Tibial nerve (tissue), 4 donors: ENCODE data around the gene SDHAF1. TPM values are rescaled to one million over a fixed set of nuclear protein-coding genes. Genes with fewer than 3 reads are reported as not detected.
"Not testable (repeated sequence)": the region's sequence is repeated elsewhere in the genome, so short reads cannot be mapped to it uniquely, and the experiment has no call there.

Experiments used
- DNase-seq, 2 donors: peaks; one replicate each; pipeline ENCODE4 v3.0.0-alpha.2; 2019; ENCODE audit warnings: low spot score in 2 of 2
- H3K27ac ChIP-seq, 4 donors: fragments of 200-600 bp; sonication (generic) in 3 of 4; one replicate each; pipeline ENCODE4 v1.5.1; 2017 to 2019; ENCODE audit warnings: mild to moderate bottlenecking in 1 of 4
- H3K27me3 ChIP-seq, 2 donors: fragments of 200-600 bp; sonication (generic) in 1 of 2; one replicate each; pipeline versions ENCODE4 v1.5.1 to v1.6.0; 2017 to 2019
- H3K36me3 ChIP-seq, 3 donors: fragments of 200-600 bp; sonication (generic); one replicate each; pipeline ENCODE4 v1.5.1; 2018 to 2019
- H3K4me1 ChIP-seq, 4 donors: fragments of 200-600 bp; sonication (generic) in 3 of 4; one replicate each; pipeline ENCODE4 v1.5.1; 2017 to 2019
- H3K4me3 ChIP-seq, 4 donors: fragments of 200-600 bp; sonication (generic) in 3 of 4; one replicate each; pipeline ENCODE4 v1.5.1; 2017 to 2019; ENCODE audit warnings: mild to moderate bottlenecking in 1 of 4, moderate library complexity in 1 of 4
- H3K9me3 ChIP-seq, 4 donors: fragments of 200-600 bp; sonication (generic) in 3 of 4; one replicate each; pipeline ENCODE4 v1.5.1; 2017 to 2019
- EP300 ChIP-seq, 2 donors: sonication (generic); formaldehyde crosslinking; IDR thresholded peaks; one replicate each; pipeline ENCODE4 v1.6.1; 2017; ENCODE audit warnings: antibody characterized with exemption in 2 of 2, mild to moderate bottlenecking in 1 of 2
- POLR2A ChIP-seq, 2 donors: fragments of 450-650 bp; IDR thresholded peaks; one replicate each; pipeline ENCODE4 v1.6.1; 2017; ENCODE audit warnings: antibody characterized with exemption in 2 of 2, mild to moderate bottlenecking in 2 of 2, moderate library complexity in 2 of 2
- WGBS, 2 donors: methylation state at CpG; one replicate each; pipeline ENCODE4 v1.1.5; 2018; 5-methylcytosine and 5-hydroxymethylcytosine counted together
- total RNA-seq, 4 donors: library from RNA; depleted of rRNA; stranded (reverse); fragments of >200 nt; gene quantifications; one replicate each; pipeline ENCODE4 v1.1.0, GENCODE V29; 2016
- TF ChIP-seq, protein P1 (sequence below), 5 experiments: fragments of 200-600 bp in 3 of 5; fragments of 450-650 bp in 2 of 5; sonication (generic) in 3 of 5; IDR thresholded peaks; one replicate each; pipeline ENCODE4 v1.5.1; 2016 to 2019; ENCODE audit warnings: antibody characterized with exemption in 5 of 5, mild to moderate bottlenecking in 3 of 5, moderate library complexity in 2 of 5

The SDHAF1 gene
- total RNA-seq, 4 donors from 2014 or later: 67.8 to 88.9 (median 77.1) TPM

DNA sequence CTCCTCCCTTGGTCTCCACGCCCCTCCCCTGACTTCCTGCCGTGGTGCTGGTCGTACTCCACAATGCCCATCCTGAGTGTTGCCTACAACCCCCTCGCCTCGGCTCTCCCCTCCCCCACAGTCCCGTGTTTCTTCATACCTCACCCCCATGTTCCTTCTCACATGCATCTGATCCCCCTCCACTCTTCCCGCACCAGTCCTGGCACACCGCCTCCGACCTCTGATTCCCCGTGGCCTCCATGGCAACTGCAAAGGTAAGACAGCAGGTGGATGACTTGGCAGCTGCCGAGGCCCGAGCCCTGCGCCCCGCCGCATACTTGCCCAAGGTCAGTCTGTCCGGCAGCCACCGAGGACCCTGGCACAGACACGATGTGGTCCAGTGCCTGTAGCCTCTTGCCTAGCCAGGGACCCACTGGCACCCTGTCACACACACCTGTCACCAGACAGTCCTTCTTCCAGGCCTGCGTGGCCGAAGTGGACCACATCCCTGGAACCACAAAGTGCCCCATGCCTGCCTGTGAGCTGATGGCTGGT is 16.1 kb upstream of the SDHAF1 start:
- Histone ChIP-seq H3K27ac (no peak overlapping the region), H3K9me3 (no peaks in the 10 kb centered on the region), H3K27me3 (peaks cover 0 to 20% of the 10 kb centered on the region in 2 donors), H3K4me3 (no peak overlapping the region), H3K4me1 (no peaks in the 10 kb centered on the region), H3K36me3 (no peaks in the 10 kb centered on the region)
- 62 to 63% methylated on average over 17 to 19 of the region's 20 CpGs for WGBS, 2 donors
- DNase-seq: no peak
- TF ChIP-seq EP300 (IDR thresholded peaks at IDR 0.05) (no peak), POLR2A (IDR thresholded peaks at IDR 0.05) (no peak)
- TF ChIP-seq, protein P1, sequence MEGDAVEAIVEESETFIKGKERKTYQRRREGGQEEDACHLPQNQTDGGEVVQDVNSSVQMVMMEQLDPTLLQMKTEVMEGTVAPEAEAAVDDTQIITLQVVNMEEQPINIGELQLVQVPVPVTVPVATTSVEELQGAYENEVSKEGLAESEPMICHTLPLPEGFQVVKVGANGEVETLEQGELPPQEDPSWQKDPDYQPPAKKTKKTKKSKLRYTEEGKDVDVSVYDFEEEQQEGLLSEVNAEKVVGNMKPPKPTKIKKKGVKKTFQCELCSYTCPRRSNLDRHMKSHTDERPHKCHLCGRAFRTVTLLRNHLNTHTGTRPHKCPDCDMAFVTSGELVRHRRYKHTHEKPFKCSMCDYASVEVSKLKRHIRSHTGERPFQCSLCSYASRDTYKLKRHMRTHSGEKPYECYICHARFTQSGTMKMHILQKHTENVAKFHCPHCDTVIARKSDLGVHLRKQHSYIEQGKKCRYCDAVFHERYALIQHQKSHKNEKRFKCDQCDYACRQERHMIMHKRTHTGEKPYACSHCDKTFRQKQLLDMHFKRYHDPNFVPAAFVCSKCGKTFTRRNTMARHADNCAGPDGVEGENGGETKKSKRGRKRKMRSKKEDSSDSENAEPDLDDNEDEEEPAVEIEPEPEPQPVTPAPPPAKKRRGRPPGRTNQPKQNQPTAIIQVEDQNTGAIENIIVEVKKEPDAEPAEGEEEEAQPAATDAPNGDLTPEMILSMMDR (IDR thresholded peaks at IDR 0.05): no peak

DNA sequence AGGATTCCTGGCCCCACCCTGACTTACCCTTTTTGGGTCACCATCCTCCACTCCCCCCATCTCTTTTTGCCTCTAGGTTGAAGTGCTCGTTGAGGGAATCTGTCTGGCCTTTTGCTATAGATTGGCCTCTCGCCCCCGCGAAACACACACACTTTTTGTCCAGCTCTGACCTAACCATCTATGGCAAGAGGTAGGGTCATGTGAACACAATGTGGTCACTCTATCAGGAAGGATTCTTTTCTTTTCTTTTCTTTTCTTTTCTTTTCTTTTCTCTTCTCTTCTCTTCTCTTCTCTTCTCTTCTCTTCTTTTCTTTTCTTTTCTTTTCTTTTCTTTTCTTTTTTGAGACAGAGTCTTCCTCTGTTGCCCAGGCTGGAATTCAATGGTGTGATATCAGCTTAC is 14.0 kb upstream of the SDHAF1 start:
- WGBS, 2 donors: 69 to 72% methylated on average over 4 of the region's 4 CpGs
- not testable (repeated sequence) for H3K27ac ChIP-seq, H3K9me3 ChIP-seq, H3K36me3 ChIP-seq, H3K4me1 ChIP-seq, H3K4me3 ChIP-seq, DNase-seq
- peaks cover 0 to 35% of the 10 kb centered on the region in 2 donors for H3K27me3 ChIP-seq

DNA sequence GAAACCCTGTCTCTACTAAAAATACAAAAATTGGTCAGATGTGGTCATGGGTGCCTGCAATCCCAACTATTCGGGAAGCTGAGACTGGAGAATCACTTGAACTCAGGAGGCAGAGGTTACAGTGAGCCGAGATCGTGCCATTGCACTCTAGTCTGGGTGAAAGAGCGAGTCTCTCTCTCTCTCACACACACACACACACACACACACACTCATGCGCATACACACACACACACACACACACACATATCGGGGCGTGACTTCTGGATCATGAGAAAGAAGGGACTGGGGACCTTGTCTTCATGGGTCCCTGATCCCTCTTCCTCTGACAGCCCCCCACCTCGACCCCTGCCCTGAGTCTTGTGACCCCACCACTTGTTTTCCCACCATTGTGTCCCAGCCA is 11.8 kb upstream of the SDHAF1 start:
- no peak overlapping the region for H3K4me3 ChIP-seq
- 76 to 79% methylated on average over 8 of the region's 8 CpGs for WGBS, 2 donors
- peaks cover 0 to 11% (median 3%) of the 10 kb centered on the region in 4 donors for H3K4me1 ChIP-seq
- DNase-seq: no peak
- no peaks in the 10 kb centered on the region for H3K36me3 ChIP-seq
- no peak overlapping the region for H3K27ac ChIP-seq
- TF ChIP-seq EP300 (IDR thresholded peaks at IDR 0.05): no peak
- peaks cover 0 to 56% of the 10 kb centered on the region in 2 donors for H3K27me3 ChIP-seq
- no peaks in the 10 kb centered on the region for H3K9me3 ChIP-seq

DNA sequence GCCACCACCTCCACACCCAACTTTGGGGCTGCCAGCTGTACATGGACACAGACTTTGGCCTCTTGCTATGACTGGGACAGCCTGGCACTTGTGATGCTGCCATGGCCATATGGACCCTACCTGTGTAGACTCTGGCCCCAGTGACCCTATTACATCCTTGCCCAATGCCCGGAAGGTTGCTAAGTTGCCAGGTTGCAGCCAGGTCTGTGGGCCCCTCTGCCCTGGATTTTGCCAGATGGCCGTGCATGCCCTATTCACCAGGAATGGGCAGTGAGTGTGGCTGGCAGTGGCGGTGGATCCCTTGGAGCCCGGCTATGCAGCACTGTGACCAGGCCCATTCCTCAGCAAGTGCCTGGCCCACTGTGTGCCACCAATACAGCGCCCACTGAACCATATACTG is 8.9 kb upstream of the SDHAF1 start:
- no peak overlapping the region for H3K4me3 ChIP-seq
- TF ChIP-seq, protein P1 (IDR thresholded peaks at IDR 0.05): no peak
- TF ChIP-seq POLR2A (IDR thresholded peaks at IDR 0.05): no peak
- no peak for TF ChIP-seq EP300 (IDR thresholded peaks at IDR 0.05)
- no peaks in the 10 kb centered on the region for H3K9me3 ChIP-seq
- no peak for DNase-seq
- no peaks in the 10 kb centered on the region for H3K36me3 ChIP-seq
- H3K27ac ChIP-seq: no peak overlapping the region
- peaks cover 0 to 44% of the 10 kb centered on the region in 2 donors for H3K27me3 ChIP-seq
- peaks cover 0 to 11% (median 3%) of the 10 kb centered on the region in 4 donors for H3K4me1 ChIP-seq
- whole genome bisulfite sequencing, 2 donors: 90 to 96% methylated on average over 4 to 5 of the region's 5 CpGs

DNA sequence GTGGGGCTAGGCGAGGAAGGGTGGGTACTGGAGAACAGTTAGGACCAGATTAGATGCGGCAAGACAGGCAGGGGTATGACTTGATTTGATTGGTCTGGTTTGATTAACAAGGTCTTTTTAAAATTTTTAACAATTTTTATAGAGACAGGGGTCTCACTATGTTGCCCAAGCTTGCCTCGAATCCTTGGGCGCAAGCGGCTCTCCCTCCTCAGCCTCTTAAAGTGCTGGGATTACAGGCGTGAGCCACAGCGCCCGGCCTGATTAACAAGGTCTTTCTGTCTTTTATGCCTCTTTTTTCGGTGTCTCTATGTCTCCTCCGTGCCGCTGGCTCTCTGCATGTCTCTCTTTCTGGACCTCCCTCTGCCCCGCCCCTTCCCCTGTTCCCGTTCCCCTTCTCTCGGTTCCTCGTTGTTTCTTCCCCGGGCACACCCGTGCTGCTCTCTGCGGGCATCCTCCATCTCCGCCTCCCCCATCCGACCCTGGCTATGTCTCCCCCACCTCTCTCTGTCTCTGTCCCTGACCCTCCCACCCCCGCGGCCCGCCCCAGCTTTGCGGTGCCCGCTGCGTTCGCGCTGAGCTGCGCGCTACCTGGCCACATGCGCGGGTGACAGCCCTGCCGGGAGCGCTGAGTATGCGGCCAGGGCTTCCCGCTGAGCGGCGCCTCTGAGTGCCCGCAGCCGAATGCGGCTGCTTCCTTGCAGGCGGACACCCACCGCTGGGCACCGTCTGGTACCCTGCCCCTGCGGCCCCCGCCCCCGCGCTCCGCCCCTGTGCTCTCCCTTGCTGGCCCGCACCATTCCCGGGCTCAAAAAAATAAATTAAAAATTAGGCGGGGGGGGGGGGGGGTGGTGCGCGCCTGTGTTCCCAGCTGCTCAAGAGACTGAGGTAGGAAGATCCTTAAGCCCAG is 8.1 kb upstream of the SDHAF1 start:
- peak overlapping the region in 2 of 4 donors; percentile 24 to 29 for H3K4me3 ChIP-seq
- WGBS, 2 donors: 8 to 9% methylated on average over 47 of the region's 54 CpGs
- H3K27me3 ChIP-seq: peaks cover 0 to 44% of the 10 kb centered on the region in 2 donors
- H3K9me3 ChIP-seq: no peaks in the 10 kb centered on the region
- DNase-seq: no peak
- H3K4me1 ChIP-seq: peaks cover 0 to 11% (median 3%) of the 10 kb centered on the region in 4 donors
- TF ChIP-seq POLR2A (IDR thresholded peaks at IDR 0.05): no peak
- TF ChIP-seq, protein P1 (IDR thresholded peaks at IDR 0.05): no peak
- TF ChIP-seq EP300 (IDR thresholded peaks at IDR 0.05): no peak
- H3K36me3 ChIP-seq: no peaks in the 10 kb centered on the region
- H3K27ac ChIP-seq: no peak overlapping the region

DNA sequence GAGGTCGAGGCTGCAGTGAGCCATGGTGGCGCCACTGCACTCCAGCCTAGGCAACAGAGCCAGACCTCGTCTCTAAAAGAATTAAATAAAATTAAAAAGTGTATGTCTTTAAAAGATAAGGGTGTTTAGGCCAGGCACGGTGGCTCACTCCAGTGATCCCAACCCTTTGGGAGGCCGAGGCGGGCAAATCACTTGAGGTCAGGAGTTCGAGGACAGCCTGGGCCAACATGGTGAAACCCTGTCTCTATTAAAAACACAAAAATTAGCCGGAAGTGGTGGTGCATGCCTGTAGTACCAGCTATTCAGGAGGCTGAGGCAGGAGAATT is 7.5 kb upstream of the SDHAF1 start:
- Histone ChIP-seq H3K27ac (no peak overlapping the region), H3K4me3 (peak overlapping the region in 1 of 4 donors; percentile 29), H3K9me3 (no peaks in the 10 kb centered on the region), H3K4me1 (peaks cover 0 to 11% (median 3%) of the 10 kb centered on the region in 4 donors), H3K36me3 (no peaks in the 10 kb centered on the region), H3K27me3 (peaks cover 0 to 44% of the 10 kb centered on the region in 2 donors)
- TF ChIP-seq EP300 (IDR thresholded peaks at IDR 0.05) (no peak), POLR2A (IDR thresholded peaks at IDR 0.05) (no peak)
- TF ChIP-seq, protein P1 (IDR thresholded peaks at IDR 0.05): no peak
- WGBS, 2 donors: 33 to 37% methylated on average over 8 of the region's 8 CpGs
- DNase-seq: no peak
